HCT116 (cell line): ENCODE data around the gene RFWD3. TPM values are rescaled to one million over a fixed set of nuclear protein-coding genes. Genes with fewer than 3 reads are reported as not detected.

Experiments used
- ATAC-seq: fragments of 200-7000 bp; cut with Tn5 transposase; 2 replicates; pipeline ENCODE4 v1.9.1; 2020; ENCODE audit warnings: mild to moderate bottlenecking, moderate library complexity
- BruUV-seq: library from RNA; stranded (reverse); fragments of 400-500 nt; replicated peaks from 2 replicates; lab custom pipeline; 2021; lab: Mats Ljungman, UMichigan
- CTCF ChIA-PET: fragments of 300-600 bp; sonication (Branson Sonifier 250); formaldehyde crosslinking; loops from one replicate; lab custom pipeline; 2021; ENCODE audit warnings: antibody characterized with exemption; lab: Charles Lee
- POLR2A ChIA-PET: fragments of 300-600, 350-600 bp; sonication (Branson Sonifier 250); formaldehyde crosslinking; loops from one replicate; lab custom pipeline; 2021; ENCODE audit warnings: antibody characterized with exemption; lab: Charles Lee
- RAD21 ChIA-PET, 2 experiments: fragments of 300-600 bp; sonication (Branson Sonifier 250); formaldehyde crosslinking; loops; one replicate each; lab custom pipeline; 2023; ENCODE audit warnings: low total read pairs in 2 of 2; ENCODE audit not compliant: uncharacterized antibody in 2 of 2, unreplicated experiment in 2 of 2, low non-redundant PET in 1 of 2; lab: Charles Lee
- DNase-seq: peaks from one replicate; pipeline ENCODE4 v3.0.0-alpha.2; 2010; ENCODE audit warnings: low read depth, low spot score
- H2AFZ ChIP-seq: fragments of 200-600 bp; shearing (Covaris generic), sonication (generic); 2 replicates; pipeline ENCODE4 v1.6.1; 2017; ENCODE audit warnings: low read depth, mixed run types, mixed read lengths, antibody characterized with exemption, low read length; ENCODE audit not compliant: poor library complexity, severe bottlenecking
- H3K27ac ChIP-seq: 2 replicates; pipeline ENCODE4 v1.5.1; 2012; ENCODE audit warnings: low read depth, low read length
- H3K27me3 ChIP-seq: fragments of 200-600 bp; sonication (generic); 2 replicates; pipeline ENCODE4 v1.6.1; 2016; ENCODE audit warnings: mixed run types, low read length, mixed read lengths; ENCODE audit not compliant: insufficient read depth
- H3K36me3 ChIP-seq, 2 experiments: fragments of 200-500 bp in 1 of 2; fragments of 200-600 bp in 1 of 2; sonication (Bioruptor generic) in 1 of 2; sonication (generic) in 1 of 2; 2 replicates each; pipeline versions ENCODE4 v1.5.1 to v1.6.1; 2014 to 2016; ENCODE audit warnings: low read length in 2 of 2, inconsistent platforms in 1 of 2, mixed read lengths in 1 of 2, mixed run types in 1 of 2; ENCODE audit not compliant: insufficient read depth in 2 of 2, control insufficient read depth in 1 of 2
- H3K4me1 ChIP-seq, 2 experiments: fragments of 200-600 bp in 1 of 2; sonication (generic) in 1 of 2; 2 replicates each; pipeline versions ENCODE4 v1.5.1 to v1.6.1; 2012 to 2017; ENCODE audit warnings: low read length in 2 of 2, inconsistent platforms in 1 of 2, mild to moderate bottlenecking in 1 of 2, mixed read lengths in 1 of 2, mixed run types in 1 of 2, moderate library complexity in 1 of 2; ENCODE audit not compliant: insufficient read depth in 2 of 2, control insufficient read depth in 1 of 2
- H3K4me2 ChIP-seq: fragments of 200-600 bp; sonication (generic); 2 replicates; pipeline ENCODE4 v1.6.1; 2017; ENCODE audit warnings: mixed run types, low read length, mixed read lengths
- H3K4me3 ChIP-seq, 2 experiments: fragments of 200-600 bp in 1 of 2; sonication (generic) in 1 of 2; replicated peaks in 1 of 2; 2 replicates each; pipeline ENCODE4 v1.5.1; 2011 to 2016; ENCODE audit warnings: low read length in 2 of 2, control low read depth in 1 of 2, low read depth in 1 of 2, mild to moderate bottlenecking in 1 of 2, mixed read lengths in 1 of 2, mixed run types in 1 of 2
- H3K79me2 ChIP-seq: fragments of 200-600 bp; sonication (generic); 2 replicates; pipeline ENCODE4 v1.6.1; 2017; ENCODE audit warnings: mild to moderate bottlenecking, mixed run types, low read length, moderate library complexity, mixed read lengths; ENCODE audit not compliant: insufficient read depth
- H3K9ac ChIP-seq: fragments of 200-600 bp; sonication (generic); 2 replicates; pipeline ENCODE4 v1.6.1; 2016; ENCODE audit warnings: low read length, mixed read lengths
- H3K9me2 ChIP-seq: fragments of 200-600 bp; sonication (generic), shearing (Covaris generic); 2 replicates; pipeline ENCODE4 v1.6.1; 2017; ENCODE audit warnings: mixed run types, mild to moderate bottlenecking, moderate library complexity; ENCODE audit not compliant: insufficient read depth
- H3K9me3 ChIP-seq, 2 experiments: fragments of 200-500 bp in 1 of 2; fragments of 200-600 bp in 1 of 2; sonication (Bioruptor generic) in 1 of 2; sonication (generic) in 1 of 2; 2 replicates each; pipeline ENCODE4 v1.6.1; 2014 to 2017; ENCODE audit warnings: low read length in 2 of 2, mixed read lengths in 2 of 2, inconsistent platforms in 1 of 2, low read depth in 1 of 2, mild to moderate bottlenecking in 1 of 2, mixed run types in 1 of 2, moderate library complexity in 1 of 2; ENCODE audit not compliant: control insufficient read depth in 1 of 2, insufficient read depth in 1 of 2
- H4K20me1 ChIP-seq: fragments of 200-600 bp; sonication (generic), shearing (Covaris generic); 2 replicates; pipeline ENCODE4 v1.6.1; 2017; ENCODE audit warnings: mixed run types, mild to moderate bottlenecking, moderate library complexity; ENCODE audit not compliant: insufficient read depth
- ATF3 ChIP-seq: IDR thresholded peaks from 2 replicates; pipeline ENCODE4 v1.6.1; 2012
- CBX3 ChIP-seq: IDR thresholded peaks from 2 replicates; pipeline ENCODE4 v1.6.1; 2012; ENCODE audit warnings: low read depth
- CEBPB ChIP-seq: IDR thresholded peaks from 2 replicates; pipeline ENCODE4 v1.6.1; 2012; ENCODE audit warnings: low read depth
- EZH2 ChIP-seq: fragments of 200-600 bp; sonication (generic); IDR thresholded peaks from 2 replicates; pipeline ENCODE4 v1.6.1; 2017; ENCODE audit warnings: antibody characterized with exemption, mixed run types
- EZH2phosphoT487 ChIP-seq: fragments of 200-600 bp; IDR thresholded peaks from 2 replicates; pipeline ENCODE4 v1.6.1; 2018; ENCODE audit warnings: antibody characterized with exemption, borderline replicate concordance
- POLR2A ChIP-seq: IDR thresholded peaks from 2 replicates; pipeline ENCODE4 v1.7.0; 2011; ENCODE audit warnings: borderline replicate concordance; ENCODE audit not compliant: insufficient read depth, insufficient read length; ENCODE audit errors: extremely low read depth
- POLR2AphosphoS5 ChIP-seq: IDR thresholded peaks from 2 replicates; pipeline ENCODE4 v1.6.1; 2011; ENCODE audit warnings: mild to moderate bottlenecking, low read depth, low read length, moderate library complexity
- SIN3A ChIP-seq: IDR thresholded peaks from 2 replicates; pipeline ENCODE4 v1.6.1; 2012; ENCODE audit warnings: low read depth
- SRF ChIP-seq: IDR thresholded peaks from 2 replicates; pipeline ENCODE4 v1.6.1; 2012; ENCODE audit warnings: low read depth
- TCF7L2 ChIP-seq: IDR thresholded peaks from 2 replicates; pipeline ENCODE4 v1.7.0; 2011; ENCODE audit warnings: borderline replicate concordance, inconsistent platforms; ENCODE audit not compliant: insufficient read depth, insufficient read length; ENCODE audit errors: extremely low read depth
- YY1 ChIP-seq: IDR thresholded peaks from 2 replicates; pipeline ENCODE4 v1.6.1; 2011; ENCODE audit warnings: low read length, low read depth, moderate library complexity, mild to moderate bottlenecking; ENCODE audit not compliant: insufficient replicate concordance; ENCODE audit errors: extremely low read depth
- ZFX ChIP-seq: fragments of 450-650 bp; IDR thresholded peaks from 2 replicates; pipeline ENCODE4 v1.6.1; 2017
- ZNF274 ChIP-seq: fragments of 200-500 bp; sonication (Bioruptor generic); IDR thresholded peaks from 2 replicates; pipeline ENCODE4 v1.6.1; 2014; ENCODE audit warnings: mild to moderate bottlenecking, low read depth, low read length, inconsistent platforms
- intact Hi-C: fragments of 100-400 bp; cut with micrococcal nuclease; formaldehyde crosslinking; loops from 2 replicates; pipeline ENCODE4 v1.10.0; 2022
- total RNA-seq: library from RNA; stranded (reverse); gene quantifications from one replicate; pipeline ENCODE4 v1.2.1, GENCODE V29; 2021; ENCODE audit not compliant: unreplicated experiment
- TF ChIP-seq, protein P1 (sequence below): IDR thresholded peaks from 2 replicates; pipeline ENCODE4 v1.6.1; 2012
- TF ChIP-seq, protein P2 (sequence below): IDR thresholded peaks from 2 replicates; pipeline ENCODE4 v1.6.1; 2012; ENCODE audit warnings: low read depth
- TF ChIP-seq, protein P3 (sequence below): IDR thresholded peaks from 2 replicates; pipeline ENCODE4 v1.6.1; 2011; ENCODE audit warnings: mild to moderate bottlenecking, low read length, moderate library complexity; ENCODE audit not compliant: insufficient replicate concordance; ENCODE audit errors: extremely low read depth

RFWD3 gene
- total RNA-seq, 1 experiment from 2014 or later = 83.6 TPM

DNA sequence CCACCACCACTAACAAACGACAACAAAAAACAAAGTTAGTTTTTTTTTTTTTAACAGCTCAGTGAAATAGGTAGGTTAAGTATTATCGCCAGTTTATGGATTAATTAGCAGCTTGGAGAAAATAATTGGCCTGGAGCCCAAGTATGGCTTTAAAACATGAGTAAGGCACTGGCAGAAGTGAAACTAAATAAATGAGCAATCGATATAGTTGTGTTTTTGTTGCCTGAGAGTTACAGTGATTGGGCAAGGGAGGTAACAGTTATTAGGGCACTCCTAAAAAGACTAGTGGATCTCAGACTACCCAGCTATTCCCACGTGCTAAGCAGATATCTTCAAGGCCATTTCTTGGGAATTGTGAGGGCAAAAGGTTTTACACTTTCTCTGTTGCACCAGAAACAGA lies 31.5 kb upstream of the RFWD3 start:
- ChIA-PET POLR2A (no interaction called here), CTCF (interaction anchor here (0.9 kb wide), 1 partner anchor 10 kb away, joined by 4 read pairs; no protein-coding TSS in a partner anchor)
- Histone ChIP-seq H3K9me3 (no peaks in the 10 kb centered on the region), H2AFZ (no peak overlapping the region), H3K4me3 (no peak overlapping the region), H3K9me2 (no peaks in the 10 kb centered on the region)
- no peak for ATAC-seq
- TF ChIP-seq EZH2phosphoT487 = no peak
- TF ChIP-seq, protein P1, sequence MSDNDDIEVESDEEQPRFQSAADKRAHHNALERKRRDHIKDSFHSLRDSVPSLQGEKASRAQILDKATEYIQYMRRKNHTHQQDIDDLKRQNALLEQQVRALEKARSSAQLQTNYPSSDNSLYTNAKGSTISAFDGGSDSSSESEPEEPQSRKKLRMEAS = no peak
- no peak for TF ChIP-seq ZFX
- TF ChIP-seq ZNF274 = no peak
- no peak for TF ChIP-seq ATF3
- no peak for TF ChIP-seq POLR2A
- TF ChIP-seq YY1 = no peak
- no peak for TF ChIP-seq SRF
- TF ChIP-seq CEBPB = no peak
- TF ChIP-seq CBX3 = no peak
- TF ChIP-seq, protein P2, sequence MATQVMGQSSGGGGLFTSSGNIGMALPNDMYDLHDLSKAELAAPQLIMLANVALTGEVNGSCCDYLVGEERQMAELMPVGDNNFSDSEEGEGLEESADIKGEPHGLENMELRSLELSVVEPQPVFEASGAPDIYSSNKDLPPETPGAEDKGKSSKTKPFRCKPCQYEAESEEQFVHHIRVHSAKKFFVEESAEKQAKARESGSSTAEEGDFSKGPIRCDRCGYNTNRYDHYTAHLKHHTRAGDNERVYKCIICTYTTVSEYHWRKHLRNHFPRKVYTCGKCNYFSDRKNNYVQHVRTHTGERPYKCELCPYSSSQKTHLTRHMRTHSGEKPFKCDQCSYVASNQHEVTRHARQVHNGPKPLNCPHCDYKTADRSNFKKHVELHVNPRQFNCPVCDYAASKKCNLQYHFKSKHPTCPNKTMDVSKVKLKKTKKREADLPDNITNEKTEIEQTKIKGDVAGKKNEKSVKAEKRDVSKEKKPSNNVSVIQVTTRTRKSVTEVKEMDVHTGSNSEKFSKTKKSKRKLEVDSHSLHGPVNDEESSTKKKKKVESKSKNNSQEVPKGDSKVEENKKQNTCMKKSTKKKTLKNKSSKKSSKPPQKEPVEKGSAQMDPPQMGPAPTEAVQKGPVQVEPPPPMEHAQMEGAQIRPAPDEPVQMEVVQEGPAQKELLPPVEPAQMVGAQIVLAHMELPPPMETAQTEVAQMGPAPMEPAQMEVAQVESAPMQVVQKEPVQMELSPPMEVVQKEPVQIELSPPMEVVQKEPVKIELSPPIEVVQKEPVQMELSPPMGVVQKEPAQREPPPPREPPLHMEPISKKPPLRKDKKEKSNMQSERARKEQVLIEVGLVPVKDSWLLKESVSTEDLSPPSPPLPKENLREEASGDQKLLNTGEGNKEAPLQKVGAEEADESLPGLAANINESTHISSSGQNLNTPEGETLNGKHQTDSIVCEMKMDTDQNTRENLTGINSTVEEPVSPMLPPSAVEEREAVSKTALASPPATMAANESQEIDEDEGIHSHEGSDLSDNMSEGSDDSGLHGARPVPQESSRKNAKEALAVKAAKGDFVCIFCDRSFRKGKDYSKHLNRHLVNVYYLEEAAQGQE = no peak
- no peak for TF ChIP-seq POLR2AphosphoS5
- TF ChIP-seq TCF7L2 = no peak
- TF ChIP-seq, protein P3, sequence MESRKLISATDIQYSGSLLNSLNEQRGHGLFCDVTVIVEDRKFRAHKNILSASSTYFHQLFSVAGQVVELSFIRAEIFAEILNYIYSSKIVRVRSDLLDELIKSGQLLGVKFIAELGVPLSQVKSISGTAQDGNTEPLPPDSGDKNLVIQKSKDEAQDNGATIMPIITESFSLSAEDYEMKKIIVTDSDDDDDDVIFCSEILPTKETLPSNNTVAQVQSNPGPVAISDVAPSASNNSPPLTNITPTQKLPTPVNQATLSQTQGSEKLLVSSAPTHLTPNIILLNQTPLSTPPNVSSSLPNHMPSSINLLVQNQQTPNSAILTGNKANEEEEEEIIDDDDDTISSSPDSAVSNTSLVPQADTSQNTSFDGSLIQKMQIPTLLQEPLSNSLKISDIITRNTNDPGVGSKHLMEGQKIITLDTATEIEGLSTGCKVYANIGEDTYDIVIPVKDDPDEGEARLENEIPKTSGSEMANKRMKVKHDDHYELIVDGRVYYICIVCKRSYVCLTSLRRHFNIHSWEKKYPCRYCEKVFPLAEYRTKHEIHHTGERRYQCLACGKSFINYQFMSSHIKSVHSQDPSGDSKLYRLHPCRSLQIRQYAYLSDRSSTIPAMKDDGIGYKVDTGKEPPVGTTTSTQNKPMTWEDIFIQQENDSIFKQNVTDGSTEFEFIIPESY = no peak
- no peak for TF ChIP-seq EZH2
- TF ChIP-seq SIN3A = no peak
- TF ChIP-seq, all 23 proteins: peak for 0
- Histone ChIP-seq H3K27ac (no peak overlapping the region), H3K36me3 (no peaks in the 10 kb centered on the region; a peak in 1 of 4 replicates), H3K4me1 (peaks cover 0 to 28% of the 10 kb centered on the region in 2 experiments; a peak in 2 of 4 replicates), H3K4me2 (no peak overlapping the region), H3K9ac (no peak overlapping the region), H4K20me1 (no peaks in the 10 kb centered on the region), H3K27me3 (no peaks in the 10 kb centered on the region), H3K79me2 (no peaks in the 10 kb centered on the region; the same call in 1 of the 2 replicates)
- no TSS peak for BruUV-seq
- intact Hi-C loops = no loop called here
- no peak for DNase-seq
- RAD21 ChIA-PET = no interaction called here
